Measurements from ENCODE around the gene SPATA46. TPM values are rescaled to one million over a fixed set of nuclear protein-coding genes. Genes with fewer than 3 reads are reported as not detected.
"Not testable (repeated sequence)": the region's sequence is repeated elsewhere in the genome, so short reads cannot be mapped to it uniquely, and the experiment has no call there.

The SPATA46 gene
- total RNA-seq, 1 donor from 2014 or later: not detected

DNA sequence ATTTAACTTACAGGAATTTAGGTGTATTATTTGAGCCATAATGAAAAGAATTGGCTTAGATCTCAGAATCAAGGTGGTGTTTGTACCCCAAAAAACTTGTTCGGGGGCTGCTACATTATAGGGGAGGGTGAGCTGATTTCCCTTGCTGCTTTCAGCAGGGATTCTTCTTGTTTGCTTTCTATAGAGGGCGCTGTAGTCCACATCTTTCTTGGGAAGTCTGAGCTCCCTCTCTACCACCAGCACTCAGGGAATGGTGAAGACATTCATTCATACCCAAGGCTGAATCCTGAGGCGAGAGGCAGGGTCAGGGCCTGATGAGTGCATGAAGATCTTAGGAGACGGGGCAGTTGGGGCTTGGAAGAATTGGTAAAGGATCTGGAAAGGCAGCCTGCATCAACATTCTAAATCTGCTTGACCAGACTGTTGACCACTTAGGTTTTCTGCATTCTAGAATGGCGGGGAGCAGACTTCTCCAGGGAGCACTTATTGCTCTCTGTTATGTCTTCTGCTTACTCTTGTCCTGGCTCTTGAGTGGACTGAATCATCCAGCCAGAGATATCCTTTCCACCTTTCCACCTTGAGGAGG is 18.9 kb downstream of the SPATA46 start:
- DNase-seq (ENCODE audit: low spot score): no peak

GRCh38 chr1:162353702-162354101 is 23.0 kb downstream of the SPATA46 start:
- no peak for DNase-seq (ENCODE audit: low spot score)

DNA sequence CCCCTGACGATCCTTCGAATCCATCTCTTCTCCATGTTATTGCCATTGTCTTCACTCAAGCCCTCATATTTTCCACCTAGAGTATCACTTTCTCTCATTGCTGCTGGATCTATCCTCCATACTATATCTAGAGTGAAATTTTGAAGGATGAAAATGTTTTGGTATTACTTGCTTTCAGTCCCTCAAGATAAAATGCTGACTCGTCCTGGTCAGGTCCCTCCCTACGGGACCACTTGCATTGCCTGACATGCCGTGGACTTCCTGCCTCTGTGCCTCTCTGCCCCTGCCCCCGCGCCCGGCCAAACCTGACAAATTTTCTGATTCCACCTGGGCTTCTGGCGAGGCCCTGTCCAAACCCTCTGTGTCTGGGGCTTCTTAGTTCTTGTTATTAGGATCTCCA is 23.6 kb downstream of the SPATA46 start:
- no peak for DNase-seq (ENCODE audit: low spot score)

DNA sequence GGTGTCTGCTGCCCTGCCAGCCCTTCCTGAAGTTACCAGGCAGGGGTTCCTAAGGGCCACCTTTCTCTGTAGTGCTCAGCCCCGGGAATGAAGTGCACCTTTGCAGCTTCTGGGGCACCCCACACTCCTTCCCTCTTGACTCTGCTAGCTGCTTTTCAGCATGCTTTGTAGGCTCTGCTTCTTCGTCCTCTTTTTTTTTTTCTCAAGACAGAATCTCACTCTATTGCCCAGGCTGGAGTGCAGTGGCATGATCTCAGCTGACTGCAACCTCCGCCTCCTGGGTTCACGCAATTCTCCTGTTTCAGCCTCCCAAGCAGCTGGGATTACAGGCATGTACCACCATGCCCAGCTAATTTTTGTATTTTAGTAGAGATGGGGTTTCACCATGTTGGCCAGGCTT is 24.8 kb downstream of the SPATA46 start:
- DNase-seq (ENCODE audit: low spot score): not testable (repeated sequence)

- no peak for DNase-seq (ENCODE audit: low spot score)
These were observed 25.3 kb downstream of the SPATA46 start for GRCh38 chr1:162351246-162351842.

GRCh38 chr1:162349635-162350330 is 26.9 kb downstream of the SPATA46 start:
- DNase-seq (ENCODE audit: low spot score): no peak

GRCh38 chr1:162347281-162347680 is 29.4 kb downstream of the SPATA46 start:
- no peak for DNase-seq (ENCODE audit: low spot score)

- DNase-seq (ENCODE audit: low spot score): no peak
These were observed 33.2 kb downstream of the SPATA46 start for GRCh38 chr1:162343470-162343869.

- no peak for DNase-seq (ENCODE audit: low spot score)
These were observed 34.1 kb downstream of the SPATA46 start for GRCh38 chr1:162342452-162342983.

DNA sequence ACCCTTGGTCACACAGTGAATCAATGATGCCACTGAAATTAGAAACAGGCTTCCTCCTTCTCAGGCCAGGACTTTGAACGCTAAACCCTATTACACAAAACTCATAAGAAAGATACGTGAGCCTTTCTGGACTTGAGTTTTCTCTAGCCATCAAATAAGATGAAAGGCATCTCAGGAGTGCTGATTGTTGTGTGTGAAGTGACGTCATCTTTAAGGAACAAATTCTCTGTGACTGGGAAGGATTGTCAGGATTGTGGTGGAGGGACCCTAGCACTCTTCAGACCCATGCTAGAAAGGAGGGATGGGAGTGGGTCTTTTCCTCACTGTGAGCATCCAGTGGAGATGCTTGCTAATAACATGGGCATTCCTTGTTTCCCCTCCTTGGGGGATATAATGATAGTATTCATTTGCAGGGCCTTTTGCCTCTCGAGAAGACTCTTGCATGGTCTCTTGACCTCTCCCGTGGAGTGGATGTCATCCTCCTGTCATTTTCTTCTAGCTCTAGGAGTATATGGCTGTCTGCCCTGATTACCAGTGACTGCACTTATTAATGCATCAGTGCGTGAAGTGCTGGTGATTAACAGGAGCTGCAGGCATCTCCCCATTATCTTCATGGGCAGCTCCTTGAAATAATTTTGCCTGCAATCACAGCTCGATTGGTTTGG is 39.9 kb downstream of the SPATA46 start:
- DNase-seq (ENCODE audit: low spot score): no peak

DNA sequence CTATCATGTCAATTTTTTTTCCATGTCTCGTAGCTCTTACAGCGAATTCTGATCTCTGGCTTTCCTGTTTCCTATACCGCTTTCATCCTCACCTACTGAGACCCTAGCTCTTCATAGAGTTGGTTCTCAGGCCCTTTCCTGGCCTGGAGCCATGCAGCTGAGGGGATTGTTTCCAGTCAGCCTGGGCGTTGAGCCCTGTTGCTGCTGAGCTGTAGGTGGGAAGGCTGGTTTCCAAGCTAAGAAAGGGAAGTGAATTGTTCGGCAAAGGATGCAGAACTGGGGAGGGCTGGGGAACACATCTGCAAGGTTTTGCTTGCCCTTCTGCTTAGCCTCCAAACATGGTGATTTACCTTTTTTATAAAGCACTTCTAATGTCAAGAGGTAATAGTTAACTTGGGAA is 41.5 kb downstream of the SPATA46 start:
- DNase-seq (ENCODE audit: low spot score): no peak

DNA sequence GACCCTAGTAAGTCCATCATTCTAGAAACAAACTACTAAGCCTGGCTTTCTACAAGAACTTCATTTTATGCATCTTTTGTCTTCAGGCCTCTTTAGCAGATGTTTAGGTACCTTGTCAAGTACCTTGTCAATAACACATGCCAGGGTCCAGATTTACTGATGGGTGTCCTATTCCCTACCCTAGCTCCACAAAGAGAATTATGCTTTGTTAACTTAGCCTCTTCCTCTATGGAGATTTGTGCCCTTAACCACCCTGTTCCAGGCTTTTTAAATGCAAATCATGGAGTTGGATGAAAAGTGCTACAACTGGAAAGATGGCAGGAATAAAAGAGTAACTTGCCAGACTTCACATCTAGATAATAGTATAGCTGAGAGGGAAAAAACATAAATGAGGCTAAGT is 42.7 kb downstream of the SPATA46 start:
- DNase-seq (ENCODE audit: low spot score): no peak

DNA sequence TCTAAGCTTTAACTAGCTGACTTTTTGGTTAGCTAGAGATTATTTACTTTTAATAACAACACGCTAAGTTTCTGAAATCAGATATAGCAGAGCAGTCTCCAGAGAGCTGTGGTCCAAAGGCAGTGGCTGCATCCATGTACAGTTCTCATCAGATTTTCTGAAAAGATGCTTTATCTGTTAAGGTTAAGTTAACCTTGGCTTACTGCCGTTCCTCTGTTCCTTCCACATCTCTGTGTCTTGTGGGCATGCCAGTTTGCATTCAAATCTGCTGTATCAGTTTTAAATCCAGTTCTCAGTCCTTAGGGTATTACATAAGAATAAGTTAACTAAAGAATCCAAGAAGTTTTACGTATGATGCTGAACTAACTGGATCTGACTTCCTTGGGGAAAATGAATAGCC is 46.8 kb downstream of the SPATA46 start:
- DNase-seq (ENCODE audit: low spot score): no peak

DNA sequence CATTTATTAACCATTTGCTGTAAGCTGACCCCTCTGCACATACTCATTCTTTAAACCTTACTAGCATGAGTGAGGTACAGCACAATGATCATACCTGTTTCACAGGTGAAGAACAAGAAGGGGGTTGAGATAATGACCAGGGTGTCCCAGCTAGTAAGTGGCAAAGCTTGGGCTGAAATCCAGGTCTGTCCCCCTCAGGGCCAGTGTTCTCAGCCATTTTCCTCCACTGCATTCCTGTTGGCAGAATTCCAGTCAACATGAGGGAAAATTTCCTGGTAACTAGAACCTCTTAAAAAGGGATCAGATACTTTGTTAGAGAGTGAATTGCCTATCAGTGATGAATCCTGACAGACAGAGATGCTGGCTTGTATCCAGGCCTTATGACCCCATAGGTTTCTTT is 48.1 kb downstream of the SPATA46 start:
- DNase-seq (ENCODE audit: low spot score): no peak

- DNase-seq (ENCODE audit: low spot score): no peak
These were observed 48.9 kb downstream of the SPATA46 start for GRCh38 chr1:162327788-162328165.

DNA sequence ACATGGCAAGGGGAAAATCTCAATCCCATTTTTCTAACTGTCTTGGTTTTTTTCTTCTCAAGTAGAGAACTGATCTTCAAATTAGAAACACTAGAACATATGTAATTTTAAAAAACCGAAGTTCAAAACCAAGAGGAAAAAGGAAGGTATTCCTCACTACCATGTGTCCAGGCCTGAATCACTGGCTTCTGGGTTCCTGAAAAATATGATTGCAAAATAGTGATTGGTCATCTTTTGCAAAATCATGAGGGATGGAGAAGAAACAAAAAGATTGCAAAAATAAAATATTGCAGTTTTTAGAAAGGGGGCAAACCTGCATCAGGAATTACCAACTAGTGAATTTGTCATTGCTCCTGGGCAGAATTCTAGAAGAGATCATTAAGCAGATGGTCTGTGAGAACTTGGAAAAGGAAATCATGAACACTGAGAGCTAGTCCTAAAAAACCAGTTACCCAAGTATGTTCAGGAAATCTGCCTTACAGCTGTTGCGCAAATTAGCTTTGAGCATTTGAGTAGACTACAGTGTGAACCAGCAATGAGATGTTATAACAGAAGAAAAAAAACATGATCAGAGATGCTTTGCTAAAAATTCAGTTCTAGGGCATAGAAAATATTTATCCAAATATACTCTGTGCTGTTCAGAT is 49.4 kb downstream of the SPATA46 start:
- no peak for DNase-seq (ENCODE audit: low spot score)

GRCh38 chr1:162326559-162326958 is 50.1 kb downstream of the SPATA46 start:
- DNase-seq (ENCODE audit: low spot score): no peak

DNA sequence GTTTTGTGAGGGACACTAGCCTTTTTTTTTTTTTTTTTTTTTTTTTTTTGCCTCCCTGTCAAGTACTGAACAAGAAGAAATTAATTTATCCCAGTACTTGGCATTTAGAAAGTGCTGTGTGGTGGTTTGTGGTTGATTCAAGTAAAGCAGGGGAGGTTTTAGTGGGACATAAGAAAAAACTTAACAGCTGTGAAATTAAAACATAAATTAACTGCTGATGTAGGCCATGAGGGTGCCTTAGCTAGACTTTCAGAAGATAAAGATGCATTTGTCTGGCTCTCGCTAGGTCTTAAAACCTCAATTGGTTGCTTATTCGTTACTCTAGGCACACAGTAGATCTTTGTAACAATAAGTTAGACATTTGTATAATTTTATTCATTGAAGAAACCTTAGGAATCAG is 52.3 kb downstream of the SPATA46 start:
- no peak for DNase-seq (ENCODE audit: low spot score)

Data from ureter (tissue), 1 donor.